NCI-H345 treated with DMSO at 0.1 percent for 48 hours (cell line): Measurements from ENCODE around the gene NTRK1.

Experiments used
- DNase-seq: peaks from one replicate; lab custom pipeline; 2025; ENCODE audit not compliant: unreplicated experiment; lab: John Stamatoyannopoulos, UW

Gene NTRK1

DNA sequence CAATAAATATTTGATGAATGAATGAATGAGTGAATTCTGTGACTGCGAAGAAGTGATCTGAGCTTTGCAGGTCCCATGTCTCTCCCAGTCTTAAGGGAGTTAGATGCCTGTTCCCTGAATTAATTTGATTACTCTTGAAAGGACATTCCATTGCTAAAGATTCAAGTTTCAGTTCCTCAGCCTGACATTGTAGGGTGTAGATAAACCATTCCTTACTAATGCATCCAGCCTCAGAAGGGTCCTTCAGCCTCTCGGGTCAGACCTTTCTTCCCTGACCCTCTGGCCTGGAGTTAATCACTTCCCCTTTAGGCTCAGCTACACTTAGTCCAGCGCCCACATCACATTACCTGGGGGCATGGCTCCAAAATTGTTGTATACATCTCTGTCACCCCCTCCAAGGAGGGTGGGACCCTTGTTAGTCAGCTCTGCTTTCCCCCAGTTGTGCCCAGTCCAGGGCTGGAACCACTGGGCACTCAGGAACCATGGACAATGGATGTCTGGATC lies 4.3 kb upstream of the NTRK1 start:
- no peak for DNase-seq

DNA sequence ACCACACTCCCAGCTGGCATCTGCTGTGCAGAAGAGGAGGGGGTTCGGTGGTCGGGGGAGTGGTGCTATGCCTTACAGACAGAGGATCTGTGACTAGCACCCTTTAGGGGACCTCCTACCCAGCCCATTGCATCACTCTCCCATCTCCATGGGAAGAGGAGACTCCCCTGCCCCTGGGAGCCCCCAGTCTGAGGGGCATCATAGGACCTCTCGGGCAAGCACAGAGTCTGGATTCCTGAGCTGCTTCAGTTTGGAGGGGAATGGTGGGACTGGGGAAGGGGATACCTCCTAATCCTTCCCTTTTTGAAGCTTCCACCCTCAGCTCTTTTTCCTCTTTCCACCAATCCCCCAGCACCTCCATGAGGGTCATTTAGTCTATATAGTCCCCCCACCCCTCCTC lies 3.1 kb upstream of the NTRK1 start:
- no peak for DNase-seq

DNA sequence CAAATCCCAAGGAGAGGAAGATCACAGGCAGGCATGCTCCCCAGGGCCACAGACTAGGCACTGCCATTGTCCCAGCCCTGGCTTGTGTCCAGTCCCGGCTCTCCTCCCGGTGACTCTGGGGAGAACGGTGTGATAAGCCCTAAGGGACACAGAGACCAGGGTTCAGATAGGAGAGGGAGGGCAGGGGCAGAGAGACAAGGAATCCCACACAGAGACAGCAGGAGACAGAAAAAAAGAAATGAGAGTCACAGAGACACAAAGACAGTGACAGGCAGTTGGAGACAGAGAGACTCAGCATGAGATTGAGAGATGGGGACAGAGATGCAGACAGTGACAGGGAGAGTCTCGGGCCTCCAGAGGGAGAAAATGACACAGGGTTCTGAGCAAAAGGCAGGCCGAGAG lies 2.1 kb upstream of the NTRK1 start:
- DNase-seq: no peak

DNA sequence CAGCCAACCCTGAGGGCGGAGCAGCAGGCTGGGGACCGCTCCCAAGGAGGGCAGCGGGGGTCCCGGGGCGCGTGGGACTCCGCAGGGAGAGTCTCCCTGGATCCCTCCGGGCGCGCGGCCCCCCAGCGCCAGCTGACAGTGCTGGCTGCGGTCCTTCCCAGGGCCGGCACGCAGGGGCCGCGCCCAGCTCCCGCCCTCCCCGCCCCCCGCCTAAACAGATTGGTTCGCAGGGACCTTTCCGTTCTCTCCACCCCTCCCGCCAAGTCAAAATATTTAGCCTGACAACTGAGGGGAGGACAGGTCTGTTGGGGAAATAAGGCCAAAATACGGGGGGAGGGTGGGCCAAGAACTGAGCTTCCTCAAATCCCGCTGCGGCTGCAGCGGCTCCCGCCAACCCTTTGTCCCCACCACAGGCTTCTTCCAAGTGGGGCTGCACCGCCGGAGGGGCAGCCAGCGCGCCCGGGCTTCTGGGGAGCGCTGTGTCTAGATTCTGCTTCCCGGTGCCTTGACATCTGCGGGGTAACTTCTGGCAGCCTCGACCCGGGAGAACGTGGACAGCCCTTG lies 1.6 kb upstream of the NTRK1 start, which contains the start of gene INSRR:
Gene INSRR (minus strand): TSS at position 159 of the 564 bp plus-strand sequence. CDS start 496 bp downstream, outside the sequence.
- no peak for DNase-seq

DNA sequence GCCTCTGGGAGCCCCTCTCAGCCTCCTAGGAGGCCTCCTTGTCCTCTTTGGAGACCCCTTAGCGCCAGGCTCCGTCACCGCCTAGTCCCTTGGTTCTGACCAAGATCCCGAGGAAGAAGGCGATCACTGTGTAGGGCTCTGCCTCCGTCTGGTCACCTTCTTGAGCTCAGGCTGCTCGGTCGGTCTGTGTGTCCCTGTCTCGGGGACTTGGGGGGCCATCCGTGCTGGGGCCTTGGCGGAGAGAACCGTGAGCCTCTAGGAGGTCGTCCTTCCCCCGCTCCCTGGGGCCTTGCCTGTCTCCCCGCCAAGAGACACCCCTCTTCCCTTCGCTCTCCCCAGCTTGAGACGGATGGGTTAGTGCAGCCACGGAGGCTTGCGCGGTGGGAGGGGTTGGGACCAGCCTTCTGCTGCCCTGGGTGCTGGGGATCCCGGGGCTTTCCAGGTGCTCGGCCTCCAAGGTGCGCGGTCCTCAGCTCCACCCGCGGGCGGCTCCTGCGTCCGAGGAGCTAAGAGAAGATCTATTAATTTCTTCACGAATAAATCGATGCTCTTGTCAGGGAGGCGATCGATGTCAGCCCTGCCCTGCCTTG lies 1.0 kb upstream of the NTRK1 start:
- DNase-seq: no peak

DNA sequence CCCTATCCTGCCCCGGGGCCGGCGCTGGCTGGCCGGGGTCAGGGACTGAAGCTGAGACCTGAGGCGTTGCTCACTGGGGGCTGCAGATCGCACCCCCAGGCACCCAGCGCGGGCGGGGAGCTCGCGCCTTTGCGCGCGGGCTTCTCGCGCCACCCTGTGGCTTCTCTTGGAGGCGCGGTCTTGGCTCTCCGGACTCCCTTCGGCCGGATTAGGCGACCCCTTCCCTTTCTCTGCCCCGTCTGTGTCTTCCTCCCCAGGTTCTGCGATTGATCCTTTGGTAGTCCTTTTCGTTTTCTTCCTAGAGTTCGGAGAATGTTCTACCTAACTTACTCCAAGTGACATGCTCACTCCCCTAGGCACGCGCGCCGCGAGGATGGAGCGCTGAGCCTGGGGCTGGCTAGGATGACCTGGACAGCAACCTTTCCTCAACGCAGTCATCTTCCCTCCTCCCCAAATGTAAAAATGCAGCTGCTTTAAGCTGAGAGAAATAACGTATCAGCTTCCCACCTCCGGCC lies 495 bp upstream of the NTRK1 start:
- DNase-seq: no peak

DNA sequence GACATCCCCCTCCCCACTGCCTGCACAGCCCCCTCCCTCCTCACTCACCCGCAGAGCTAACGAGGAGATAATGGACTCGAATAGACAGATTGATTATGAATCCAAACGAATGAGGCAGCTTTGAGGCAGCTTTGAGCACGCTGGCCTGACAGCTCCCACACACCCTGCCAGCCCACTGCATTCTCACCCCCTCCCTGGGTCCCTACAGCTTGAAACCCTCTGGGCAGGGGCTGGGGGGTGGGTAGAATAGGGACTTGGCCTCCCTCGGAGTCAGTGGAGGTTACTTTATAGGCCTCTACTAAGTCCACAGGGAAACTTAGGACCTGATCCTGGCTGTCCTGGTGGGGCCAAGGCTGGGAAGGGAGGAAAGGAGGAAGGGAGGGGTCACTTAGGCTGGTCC lies 1.9 kb downstream of the NTRK1 start:
- DNase-seq: no peak

DNA sequence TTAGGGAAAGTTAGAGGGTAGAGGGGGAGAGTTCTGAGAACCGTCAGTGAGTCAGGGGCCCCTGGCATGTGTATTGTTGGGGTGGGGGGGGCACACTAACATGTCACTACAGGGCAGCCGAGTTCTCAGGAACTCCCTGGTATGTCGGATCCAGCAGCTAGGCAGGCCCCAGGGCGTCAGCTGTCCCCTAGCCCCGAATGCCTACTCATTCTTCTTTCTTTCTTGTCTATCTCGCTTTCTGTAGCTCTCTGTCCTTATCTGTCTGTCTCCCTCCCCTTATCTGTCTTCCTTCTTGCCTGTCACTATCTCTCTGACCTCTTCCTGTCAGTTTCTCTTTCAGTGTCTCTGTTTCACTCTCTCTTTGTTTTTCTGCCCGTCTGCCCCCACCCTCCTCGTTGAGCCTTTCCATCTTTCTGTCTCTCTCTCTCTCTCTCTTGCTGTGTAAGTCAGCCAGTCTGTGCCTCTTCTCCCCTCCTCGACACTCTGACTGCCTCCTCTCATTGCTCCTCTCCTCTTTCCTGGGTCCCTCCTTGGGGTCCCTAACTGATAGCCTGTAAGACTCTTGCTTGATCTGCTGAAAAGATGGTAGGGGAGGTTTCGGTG lies 2.4 kb downstream of the NTRK1 start:
- no peak for DNase-seq

DNA sequence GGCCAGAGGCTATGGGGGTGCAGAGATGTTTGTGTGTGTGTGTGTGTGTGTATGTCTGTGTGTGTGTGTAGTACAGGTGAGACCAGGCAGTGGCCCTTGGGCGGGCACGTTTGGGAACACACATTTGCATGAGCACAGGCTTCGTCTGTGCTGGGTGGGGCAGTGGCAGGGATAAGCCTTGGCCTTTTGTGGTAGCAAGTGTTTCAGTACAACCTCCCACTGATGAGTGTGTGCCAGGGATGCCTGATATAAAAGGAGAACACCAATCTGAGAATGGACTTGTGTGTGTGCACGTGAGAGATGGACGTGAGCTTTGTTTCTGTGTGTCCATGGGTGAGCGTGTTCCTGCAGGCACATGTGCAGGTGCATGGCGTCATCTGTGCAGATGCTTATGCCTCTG lies 3.0 kb downstream of the NTRK1 start:
- no peak for DNase-seq

DNA sequence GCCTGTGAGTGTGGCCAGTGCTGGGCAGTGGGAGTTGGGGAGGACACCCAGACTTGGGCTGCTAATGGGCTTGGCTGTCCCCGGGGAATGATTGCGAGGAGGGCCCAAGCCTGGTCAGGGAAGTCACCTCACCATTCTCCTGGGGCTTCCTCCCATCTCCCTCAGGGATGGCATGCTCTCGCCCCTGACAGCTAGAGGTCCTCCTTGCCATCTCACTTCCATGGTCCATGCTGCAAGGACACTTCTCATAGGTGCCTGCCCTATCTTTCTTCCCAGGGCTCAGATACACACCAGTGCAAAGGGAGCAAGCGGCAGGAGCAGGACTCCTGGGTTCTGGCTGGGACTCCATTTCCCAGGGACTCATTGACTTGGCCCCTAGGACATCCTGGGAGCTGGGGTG lies 4.1 kb downstream of the NTRK1 start:
- DNase-seq: no peak

DNA sequence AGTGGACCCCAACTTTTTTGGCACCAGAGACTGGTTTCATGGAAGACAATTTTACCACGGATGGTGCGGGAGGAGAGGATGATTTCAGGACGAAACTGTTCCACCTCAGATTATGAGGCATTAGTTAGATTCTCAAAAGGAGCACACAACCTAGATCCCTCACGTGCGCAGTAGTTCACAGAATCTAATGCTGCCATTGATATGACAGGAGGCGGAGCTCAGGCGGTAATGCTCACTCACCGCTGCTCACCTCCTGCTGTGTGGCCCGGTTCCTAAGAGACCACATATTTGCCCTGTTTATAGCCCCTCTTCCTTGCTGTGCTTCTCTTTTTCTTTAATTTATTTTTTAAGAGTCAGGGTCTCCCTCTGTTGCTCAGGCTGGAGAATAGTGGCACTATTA lies 4.6 kb downstream of the NTRK1 start:
- no peak for DNase-seq

DNA sequence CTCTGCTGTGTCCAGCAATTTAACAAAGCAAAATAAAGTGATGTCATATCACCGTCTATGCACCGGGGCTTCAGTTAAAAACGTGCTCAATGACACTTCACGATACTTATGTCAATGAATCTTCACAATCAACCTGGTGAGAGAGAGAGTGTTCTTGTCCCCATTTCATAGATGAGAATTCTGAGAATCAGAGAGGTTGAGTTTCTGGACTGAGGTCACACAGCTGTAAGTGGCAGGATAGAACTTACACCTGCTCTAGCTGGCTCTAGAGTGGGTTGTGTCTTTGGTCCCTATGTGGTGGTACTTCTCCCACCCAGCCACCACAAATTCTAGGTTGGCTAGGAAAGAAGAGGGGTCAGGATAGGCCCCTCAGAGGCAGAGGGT lies 5.2 kb downstream of the NTRK1 start:
- no peak for DNase-seq

DNA sequence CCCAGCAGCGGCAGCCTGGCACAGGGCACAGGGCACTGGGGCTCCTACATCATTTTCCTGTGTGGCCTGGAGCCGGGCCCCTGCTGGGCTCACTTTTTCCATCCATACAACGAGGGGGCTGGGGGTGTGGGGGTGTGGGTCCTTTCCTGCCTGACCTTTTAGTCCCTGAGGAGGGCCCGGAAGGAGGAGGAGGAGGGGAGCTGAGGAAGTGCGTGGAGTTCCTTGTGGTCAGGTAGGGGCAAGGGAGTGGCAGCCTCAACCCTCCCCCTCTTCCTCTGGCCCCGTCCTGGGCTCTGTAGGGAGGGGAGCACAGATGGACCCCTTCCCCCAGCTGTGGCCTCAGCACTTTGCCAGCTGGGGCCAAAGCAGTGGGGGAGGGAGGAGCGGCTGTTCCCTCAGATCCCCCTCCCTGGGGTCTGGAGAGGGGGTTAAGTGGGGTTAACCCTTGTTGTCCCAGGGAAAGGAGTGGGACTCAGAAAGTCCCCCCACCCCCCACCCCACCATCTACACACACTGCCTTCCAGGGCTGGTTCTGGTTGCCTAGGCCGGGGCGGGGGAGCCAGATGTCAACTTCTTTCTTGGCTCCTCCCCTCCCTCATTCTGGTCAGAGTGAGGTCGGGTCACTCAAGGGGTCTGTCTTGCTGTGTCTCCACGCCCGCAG lies 5.7 kb downstream of the NTRK1 start:
- no peak for DNase-seq

DNA sequence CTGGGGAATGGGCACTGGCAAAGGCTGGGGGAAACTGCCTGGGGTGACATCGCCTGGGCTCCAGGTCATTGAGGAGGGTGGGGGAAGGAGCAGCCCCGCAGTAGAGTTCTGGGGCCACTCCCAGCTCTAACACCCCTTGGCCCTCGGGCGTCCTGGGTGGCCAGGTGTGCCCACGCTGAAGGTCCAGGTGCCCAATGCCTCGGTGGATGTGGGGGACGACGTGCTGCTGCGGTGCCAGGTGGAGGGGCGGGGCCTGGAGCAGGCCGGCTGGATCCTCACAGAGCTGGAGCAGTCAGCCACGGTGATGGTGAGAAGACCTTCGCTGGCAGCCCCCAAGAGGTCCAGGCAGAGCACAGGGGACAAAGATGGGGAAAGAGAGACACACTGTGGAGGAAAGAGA lies 7.7 kb downstream of the NTRK1 start:
- no peak for DNase-seq

DNA sequence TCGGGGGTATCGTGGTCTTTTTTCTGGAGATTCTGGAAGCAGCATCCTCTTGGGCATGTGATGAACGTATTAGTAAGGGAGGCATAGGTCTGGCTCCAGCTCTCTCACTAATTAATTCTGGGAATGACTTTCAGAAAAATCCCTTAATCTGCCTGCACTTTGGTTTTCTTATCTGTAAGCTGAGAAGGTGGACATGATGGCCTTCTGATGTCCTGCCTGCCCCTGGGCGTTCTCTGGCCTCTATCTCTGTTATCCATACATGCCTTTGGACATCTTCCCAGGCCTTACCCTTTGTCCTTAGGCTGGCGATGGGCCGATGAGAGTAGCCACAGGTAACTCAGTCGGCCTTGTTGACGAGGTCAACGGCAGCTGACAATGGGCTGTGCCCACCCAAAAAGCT lies 8.8 kb downstream of the NTRK1 start:
- DNase-seq: no peak

DNA sequence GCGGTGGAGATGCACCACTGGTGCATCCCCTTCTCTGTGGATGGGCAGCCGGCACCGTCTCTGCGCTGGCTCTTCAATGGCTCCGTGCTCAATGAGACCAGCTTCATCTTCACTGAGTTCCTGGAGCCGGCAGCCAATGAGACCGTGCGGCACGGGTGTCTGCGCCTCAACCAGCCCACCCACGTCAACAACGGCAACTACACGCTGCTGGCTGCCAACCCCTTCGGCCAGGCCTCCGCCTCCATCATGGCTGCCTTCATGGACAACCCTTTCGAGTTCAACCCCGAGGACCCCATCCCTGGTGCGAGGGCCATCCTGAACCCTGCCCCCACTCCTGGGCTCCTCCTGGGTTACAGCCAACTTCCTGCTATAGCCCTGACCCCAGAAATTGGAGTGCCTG lies 13.0 kb downstream of the NTRK1 start:
- no peak for DNase-seq

DNA sequence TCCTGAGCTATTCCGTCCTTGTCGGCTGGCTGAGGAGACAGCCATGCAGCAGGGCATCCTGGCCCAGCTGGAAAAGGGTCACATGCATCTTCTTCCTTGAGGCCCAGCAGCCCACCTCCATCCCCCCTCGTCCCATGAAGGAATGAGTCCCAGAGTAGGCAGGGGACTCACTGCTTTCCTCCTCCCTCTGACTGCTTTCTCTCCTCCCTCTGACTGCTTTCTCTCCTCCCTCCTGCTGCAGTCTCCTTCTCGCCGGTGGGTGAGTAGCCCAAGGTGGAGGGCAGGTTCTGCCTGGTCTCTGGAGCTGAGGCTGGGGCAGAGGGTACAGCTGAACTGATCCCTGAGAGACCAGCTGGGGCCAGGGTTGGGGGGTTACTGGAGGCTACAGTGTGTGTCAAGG lies 13.5 kb downstream of the NTRK1 start:
- DNase-seq: no peak

DNA sequence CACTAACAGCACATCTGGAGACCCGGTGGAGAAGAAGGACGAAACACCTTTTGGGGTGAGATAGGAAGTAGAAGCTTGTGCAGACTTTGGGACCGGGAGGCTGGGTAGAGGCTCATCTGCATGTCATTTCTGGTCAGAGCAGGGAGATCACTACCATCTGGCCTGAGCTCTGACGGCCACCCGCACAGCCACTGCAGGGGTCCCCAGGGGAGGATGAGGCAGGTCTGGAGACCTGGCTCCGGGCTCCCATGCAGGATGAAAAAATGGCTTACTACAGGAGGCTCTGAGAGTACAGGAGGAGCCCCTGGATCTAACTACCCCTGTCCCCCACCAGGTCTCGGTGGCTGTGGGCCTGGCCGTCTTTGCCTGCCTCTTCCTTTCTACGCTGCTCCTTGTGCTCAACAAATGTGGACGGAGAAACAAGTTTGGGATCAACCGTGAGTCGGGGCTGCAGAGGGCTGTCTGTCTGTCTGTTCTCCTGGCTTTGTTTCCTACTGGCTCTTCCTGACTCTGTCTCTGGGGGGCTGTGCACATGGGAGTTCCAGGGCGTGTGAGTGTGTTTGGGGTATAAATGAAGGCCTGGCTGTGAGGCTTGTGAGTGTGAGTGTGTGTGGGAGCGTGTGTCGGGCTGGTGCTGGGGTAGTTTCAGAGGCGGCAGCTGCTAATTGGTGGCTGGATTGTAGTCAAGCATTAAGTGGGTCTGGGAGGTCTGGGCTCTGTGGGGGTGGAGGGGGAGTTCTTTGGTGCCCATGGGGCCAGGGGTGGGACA lies 14.1 kb downstream of the NTRK1 start:
- DNase-seq: no peak

DNA sequence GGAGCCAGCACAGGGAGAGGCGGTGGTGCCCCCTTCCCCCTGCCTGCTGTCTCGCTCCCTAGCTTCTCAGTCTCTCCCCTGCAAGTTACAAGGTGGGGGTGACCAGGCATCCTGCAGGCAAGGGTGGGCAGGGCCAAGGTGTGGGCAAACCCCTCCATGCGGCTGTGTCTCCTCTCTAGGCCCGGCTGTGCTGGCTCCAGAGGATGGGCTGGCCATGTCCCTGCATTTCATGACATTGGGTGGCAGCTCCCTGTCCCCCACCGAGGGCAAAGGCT lies 14.6 kb downstream of the NTRK1 start:
- DNase-seq: no peak

DNA sequence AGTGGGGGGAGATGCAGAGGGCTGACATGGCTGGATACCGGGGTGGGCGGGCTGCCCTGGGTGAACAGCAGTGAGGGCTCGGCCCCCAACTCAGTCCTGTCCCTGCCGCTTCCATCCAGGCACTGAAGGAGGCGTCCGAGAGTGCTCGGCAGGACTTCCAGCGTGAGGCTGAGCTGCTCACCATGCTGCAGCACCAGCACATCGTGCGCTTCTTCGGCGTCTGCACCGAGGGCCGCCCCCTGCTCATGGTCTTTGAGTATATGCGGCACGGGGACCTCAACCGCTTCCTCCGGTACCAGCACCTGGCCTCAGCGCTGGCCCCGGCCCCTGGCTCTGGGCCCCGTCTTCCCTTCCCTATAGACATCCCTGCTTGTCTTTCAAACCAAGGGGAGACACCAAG lies 15.6 kb downstream of the NTRK1 start:
- no peak for DNase-seq

DNA sequence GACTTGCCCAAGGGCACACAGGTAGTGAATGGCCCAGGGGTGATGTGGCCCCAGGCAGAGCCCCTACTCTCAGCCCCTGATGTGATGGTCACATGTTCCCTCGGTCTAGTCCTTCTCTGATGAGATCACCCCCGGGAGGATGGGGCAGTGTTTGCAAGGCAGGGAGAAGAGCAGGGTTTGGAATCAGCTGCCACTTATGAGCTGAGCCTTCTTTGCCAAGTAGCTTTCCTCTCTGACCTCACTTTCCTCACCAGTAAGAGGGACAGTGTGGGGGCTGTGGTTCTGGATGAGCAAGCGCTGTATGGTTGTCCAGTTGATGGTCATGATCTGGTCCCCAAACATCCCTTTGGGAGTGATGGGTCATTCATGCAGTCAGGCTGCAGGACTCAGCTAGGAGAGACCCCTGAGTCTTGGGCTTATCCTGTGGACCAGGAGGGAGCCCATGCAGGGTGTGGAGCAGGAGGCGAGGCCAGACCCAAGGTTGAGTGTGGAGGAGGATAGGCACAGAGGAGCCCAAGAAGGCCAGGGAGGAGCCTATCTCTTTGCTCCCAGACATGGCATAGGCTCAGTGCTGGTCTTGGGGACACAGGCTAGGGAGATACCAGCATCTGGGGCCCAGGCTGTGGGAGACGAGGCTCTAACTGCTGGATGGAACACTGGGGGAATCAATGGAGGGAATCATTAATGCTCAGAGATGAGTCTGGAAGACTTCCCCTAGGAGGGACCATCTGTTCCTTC lies 16.9 kb downstream of the NTRK1 start:
- no peak for DNase-seq
